Hepatic stellate cell (primary cell): ENCODE measurements around the gene ZNF789.
"Not testable (repeated sequence)": the region's sequence is repeated elsewhere in the genome, so short reads cannot be mapped to it uniquely, and the experiment has no call there.

Source experiments
- DNase-seq: peaks from one replicate; pipeline ENCODE4 v3.0.0; 2011; ENCODE audit warnings: low spot score

Gene ZNF789

DNA sequence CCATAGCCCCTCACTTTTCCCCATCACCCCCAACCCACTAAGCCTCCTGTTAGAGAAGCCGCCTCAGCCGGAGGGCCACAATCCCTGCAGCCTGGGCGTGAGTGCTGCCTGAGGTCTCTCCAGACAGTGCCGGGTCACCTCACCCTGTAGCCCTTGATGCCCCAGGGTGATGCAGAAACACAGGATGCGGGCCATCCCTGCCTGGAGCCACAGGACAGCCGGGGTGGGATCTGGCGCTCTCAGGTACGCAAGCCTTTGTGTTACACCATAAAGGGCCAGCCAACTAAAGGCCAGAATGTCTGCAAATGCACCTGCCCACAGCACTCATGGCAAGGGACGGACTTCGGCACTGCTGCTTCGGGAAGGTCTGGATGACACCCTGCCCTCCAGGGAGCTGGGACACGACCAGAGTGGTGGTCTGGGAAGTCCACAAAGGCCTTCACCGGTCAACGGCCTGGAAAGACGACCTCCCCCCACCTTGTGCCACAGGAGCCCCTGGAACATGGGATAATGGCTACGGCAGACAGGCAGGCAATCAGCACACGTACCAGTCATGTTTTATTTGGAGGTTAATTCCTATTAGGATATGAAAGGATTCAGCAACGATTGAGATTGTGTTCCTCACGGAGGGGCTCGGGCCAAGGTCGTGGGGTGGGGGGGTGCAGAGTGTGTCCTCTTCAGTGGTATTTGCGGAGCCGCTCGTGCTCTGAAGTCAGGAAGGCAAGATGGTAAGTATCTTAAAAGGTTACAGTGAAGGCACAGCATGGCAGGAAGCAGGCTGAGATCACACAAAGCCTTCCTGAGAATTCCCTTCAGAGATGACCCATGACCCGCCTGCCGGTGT, 14.8 kb upstream of the ZNF789 start:
- DNase-seq = no peak

DNA sequence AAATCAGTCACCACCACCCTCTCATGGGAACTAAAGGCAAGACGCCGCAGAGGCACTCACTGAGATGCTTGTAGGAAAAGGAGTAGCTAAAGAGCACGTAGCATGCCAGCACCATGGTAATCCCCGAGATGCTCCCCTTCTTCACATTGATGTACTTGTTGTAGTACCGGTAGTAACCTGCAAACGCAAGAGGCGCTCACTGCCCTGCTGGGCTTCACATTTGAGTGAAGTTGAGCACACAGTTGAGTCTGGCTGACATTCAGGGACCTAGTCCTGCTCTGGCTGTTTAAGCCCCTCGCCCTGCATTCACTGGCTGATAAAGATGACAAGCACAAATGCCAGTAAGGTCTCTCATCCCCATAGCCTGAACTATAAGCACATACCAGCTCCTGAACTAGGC, 13.6 kb upstream of the ZNF789 start:
- no peak for DNase-seq

DNA sequence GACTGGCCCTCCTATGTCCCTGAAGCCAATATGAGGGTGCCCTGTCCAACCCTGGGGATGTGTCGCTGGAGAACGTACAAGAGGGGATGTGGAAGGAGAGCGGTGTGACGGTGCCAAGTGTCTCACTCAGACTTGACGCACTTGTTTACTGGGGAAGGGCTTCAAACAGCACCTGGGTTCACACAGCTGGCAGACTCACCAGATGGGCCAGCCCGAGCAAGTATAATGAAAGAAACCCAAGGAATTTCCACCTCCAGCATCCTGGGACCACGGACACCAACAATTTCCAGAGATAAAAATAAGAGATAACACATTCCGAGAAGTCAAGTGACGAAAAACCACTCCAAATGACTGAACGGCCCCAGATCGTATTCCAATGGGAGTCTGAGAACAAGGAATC, 12.0 kb upstream of the ZNF789 start:
- DNase-seq = no peak

DNA sequence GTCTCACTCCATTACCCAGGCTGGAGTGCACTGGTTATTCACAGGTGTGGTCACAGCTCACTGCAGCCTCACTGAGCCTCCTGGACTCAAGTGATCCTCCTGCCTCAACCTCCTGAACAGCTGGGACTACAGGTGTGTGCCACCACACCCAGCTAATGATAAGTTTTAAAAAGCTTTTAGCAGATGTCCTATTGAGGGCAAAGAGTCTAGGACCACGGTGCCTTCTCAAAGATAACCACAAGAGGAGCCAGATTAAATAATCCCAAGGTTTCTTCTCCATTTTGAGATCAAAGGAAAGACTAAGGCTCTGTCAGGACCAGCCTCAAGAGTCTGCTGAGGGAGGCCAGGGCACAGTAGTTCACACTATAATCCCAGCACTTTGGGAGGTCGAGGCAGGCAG, 11.5 kb upstream of the ZNF789 start:
- DNase-seq = no peak

DNA sequence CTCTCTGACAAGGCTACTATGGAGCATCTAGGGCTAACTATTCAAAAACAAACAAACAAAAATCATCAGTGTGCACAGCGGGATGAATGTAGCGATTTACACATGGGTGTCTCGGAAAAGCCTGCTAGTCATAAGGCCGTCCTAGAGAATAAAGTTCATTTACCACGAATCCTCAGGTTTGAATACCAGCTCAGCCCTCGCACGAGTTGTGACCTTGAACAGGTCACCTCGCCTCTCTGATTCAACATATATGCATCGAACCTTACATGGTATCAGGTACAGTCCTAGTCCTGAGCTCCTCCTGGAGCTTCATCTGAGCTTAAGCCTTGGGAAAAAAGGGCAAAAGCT, 7.3 kb upstream of the ZNF789 start:
- DNase-seq = no peak

DNA sequence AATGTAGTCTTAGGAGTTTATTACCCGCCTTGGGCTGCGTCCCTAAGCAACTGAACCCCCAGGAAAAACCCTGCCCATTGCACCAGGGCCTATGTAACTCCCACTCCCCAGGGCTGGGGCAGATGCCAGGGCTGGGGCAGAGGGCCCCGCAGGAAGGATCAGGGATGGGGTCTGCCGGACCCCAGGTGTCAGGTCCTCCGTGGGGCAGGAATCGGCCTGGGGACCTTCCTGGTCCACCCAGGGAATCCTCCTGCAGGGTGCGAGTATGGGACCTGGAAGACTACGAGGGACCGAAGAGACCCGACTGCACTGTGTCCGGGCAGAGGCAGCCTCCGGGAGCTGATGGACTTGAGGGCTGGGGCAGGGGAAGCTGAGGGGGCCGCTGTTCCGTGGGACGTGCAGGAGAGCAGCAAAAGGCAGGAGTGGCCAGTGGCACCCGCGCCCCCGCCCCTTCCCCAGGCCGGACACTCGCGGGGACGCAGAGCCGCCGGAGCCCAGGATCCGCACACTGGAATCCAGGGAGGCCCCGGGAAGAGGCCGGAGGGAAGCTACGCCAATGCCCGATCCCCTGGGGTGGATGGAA, 4.3 kb upstream of the ZNF789 start:
- DNase-seq = no peak

DNA sequence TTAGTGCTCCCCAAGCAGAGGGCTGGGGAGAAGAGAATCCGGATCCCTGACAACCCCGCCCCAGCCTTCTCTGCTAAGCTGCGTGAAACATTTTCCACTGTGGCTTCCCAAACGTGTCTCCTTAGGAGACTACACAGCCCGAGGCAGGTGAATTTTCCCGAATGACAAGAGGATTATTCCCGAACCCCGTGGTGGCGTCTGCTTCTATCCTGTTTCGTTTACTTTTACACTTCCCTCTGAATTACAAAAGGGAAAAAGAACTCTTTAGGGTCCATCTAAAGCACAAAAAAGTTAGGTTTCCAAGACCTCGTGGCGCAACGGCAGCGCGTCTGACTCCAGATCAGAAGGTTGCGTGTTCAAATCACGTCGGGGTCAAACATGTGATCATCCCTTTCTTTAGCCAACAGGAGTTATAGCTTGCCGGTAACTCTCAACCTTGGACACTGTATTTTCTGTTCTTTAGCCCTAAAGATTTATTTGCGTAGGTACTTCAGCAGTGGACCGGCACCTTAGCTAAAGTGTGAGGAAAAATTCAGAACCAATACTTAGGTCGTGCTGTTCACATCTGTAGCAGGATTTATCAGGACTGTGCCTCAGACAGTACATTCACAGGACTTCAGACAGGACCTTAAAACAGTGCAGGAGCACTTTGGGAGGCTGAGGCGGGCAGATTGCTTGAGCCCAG, 3.2 kb upstream of the ZNF789 start:
- no peak for DNase-seq

DNA sequence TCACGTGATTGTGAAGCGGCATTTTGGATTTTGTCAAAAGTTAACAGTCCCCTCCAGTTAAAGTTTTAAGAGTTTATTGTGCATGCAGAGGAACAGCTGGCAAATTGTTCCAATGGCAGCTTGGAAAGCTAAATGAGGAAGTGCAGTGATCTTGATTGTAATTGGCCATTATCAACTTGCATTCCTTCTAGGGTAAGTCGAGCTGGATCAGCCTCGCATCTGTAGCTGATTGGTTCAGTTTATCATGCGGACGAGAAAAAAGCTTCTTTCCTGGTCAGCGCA, 566 bp downstream of the ZNF789 start:
- peak; percentile 84 for DNase-seq

DNA sequence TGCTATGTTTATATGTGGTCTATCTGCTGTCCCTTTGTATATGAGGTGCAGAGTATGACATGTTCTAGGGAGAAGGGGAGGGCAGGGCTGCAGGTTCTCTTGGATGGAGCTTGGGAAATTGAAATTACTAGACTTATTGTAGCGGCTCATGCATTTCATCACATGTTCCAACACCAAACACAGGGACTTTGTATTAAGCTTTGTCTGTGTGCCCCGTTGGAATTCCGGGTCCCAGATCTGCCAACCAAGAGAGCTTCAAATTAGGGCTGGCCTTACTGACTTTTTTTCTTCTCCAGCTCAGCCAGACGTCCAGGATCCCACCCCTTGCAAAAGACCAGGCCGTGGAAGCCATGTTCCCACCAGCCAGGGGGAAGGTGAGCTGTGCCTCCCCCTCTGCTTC, 3.4 kb downstream of the ZNF789 start:
- no peak for DNase-seq

DNA sequence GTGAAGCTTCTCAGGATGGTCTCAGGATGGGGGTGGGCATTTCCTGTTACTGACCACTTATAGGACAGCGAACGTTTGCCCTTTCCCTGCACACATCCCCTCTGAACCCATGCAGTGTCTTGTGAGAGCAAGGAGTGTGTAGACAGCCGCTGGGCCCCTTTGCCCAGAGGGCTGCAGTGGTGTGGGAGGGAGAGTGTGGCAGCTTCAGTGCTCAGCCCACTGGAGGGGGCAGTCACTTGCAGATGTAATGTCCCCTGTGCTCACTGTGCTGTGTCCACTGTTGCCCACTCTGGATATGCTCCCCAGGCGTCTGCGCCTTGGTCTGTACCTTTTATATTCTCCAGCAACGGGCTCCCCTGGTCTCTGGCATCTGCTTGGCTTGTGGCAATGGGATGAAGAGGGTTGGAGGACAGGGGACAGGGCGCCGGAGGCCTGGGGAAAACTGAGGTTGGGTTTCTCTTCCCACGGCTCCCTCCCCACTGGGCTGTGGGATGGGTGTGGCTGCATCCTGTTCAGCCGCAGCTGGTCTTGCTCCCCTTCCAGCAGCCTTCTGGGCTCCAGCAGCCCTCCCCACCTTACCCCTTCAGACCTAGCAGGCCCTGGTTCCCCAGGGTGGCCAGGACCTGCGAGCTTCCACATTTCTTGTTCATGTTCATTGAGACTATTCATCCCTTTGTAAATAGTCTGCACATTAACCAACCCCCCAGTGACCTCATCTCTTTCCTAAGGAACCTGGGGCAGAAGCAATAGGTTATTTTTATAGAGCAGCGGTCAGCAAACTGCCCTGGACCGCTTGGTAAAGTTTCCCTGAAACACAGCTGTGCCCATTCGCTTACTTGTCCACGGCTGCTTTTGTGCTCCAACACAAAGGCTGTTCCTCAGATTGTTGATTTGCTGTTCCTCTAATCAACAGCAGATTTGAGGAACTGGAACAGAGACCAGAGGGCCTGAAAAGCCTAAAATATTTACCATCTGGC, 6.1 kb downstream of the ZNF789 start:
- no peak for DNase-seq

DNA sequence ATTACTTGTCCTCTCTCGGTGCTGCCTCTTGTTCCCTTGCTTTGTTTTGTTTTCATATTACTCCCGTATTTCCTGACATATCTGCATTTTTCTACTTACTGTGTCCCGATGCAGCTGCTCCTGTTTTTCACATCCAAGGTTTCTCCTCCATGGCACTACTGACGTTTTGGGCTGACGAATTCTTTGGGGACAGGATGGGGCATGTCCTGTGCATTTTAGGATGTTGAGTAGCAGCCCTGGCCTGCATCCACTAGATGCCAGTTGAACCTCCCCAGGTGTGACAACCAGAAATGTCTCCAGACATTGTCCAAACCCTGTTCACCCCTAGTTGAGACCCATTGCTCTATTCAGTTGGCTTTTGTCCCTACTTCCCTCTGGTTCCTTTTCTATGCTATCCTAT, 12.4 kb downstream of the ZNF789 start:
- DNase-seq = no peak

DNA sequence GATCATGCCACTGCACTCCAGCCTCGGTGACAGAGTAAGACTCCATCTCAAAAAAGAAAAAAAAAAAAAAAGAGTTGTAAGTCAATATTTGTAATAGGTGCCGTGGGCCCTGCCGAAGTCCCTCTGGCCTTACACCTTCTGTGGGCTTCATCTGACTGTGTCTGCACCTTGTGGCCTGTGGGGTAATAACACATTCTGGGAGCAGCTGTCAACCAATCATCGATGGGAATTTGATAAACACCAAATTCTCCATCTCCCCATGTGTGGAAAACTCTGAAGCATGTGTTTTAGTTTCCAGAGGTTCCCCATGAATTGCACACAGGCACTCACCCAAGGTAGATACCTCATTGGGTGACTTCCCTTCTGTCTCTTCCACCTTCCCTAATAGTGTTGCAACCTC, 16.5 kb downstream of the ZNF789 start:
- no peak for DNase-seq

DNA sequence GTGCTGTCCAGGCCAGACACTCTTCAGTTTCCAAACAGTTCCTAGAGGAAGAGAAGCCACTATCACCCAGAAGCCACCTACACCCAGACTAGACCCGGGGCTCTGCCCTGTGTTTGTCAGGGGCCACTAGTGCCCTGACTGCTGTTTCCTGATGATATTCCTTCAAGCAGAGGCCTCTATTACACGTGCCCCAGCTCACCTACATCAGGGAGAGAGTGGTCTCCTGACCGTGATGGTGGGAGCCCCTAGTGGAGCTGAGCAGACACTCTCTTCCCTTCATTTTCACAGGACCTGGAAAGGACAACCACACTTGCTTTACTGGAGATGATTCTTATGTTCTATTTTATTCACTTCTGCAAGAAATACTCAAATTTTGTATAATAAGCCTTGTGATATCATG, 18.2 kb downstream of the ZNF789 start:
- DNase-seq = no peak

DNA sequence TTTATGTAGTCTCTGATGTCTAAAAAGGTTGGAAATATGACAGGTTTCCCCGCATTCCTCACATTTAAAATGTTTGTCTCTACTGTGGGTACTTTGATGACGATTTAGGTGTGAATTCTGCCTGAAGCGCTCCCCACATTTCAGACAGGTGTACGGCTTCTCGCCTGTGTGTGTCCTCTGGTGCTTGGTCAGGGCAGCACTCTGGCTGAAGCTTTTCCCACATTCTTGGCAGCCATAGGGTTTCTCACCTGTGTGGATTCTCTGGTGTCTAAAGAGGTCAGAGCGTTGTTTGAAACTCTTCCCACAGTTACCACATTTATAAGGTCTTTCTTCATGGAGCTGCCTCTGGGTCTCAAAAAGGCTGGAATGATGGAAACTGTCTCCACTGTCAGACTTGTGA, 21.1 kb downstream of the ZNF789 start:
- DNase-seq = no peak

DNA sequence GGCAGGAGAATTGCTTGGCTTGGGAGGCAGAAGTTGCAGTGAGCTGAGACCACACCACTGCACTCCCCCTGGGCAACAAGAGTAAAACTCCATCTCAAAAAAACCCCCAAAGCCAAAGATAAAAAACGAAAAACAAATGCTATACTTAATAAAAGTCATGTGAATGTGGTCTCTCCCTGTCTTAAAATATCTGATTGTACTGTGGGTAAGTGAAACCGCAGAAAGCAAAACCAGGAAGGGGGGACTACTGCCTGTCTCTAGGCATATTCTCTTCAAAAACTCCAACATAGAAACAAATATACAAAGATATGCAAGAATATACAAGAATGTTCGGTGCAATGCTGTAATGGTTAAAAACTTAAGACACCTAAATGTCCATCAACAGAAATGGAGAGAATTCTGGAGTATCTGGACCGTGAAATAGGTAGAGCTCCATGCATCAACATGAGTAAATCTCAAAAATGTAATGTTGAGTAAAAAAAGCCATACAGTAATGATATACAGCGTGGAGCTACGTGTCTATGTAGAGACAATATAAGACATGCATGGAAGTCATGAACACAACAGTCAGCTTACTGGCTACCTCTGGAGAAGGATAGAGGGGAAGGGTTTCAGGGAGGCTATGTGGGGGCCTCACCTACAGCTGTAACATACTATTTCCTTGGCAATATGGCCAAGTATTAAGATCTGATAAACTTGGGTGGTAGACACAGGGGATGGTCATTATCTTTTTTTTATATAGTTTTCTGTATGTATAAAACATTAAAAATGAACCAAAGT, 25.3 kb downstream of the ZNF789 start:
- no peak for DNase-seq

DNA sequence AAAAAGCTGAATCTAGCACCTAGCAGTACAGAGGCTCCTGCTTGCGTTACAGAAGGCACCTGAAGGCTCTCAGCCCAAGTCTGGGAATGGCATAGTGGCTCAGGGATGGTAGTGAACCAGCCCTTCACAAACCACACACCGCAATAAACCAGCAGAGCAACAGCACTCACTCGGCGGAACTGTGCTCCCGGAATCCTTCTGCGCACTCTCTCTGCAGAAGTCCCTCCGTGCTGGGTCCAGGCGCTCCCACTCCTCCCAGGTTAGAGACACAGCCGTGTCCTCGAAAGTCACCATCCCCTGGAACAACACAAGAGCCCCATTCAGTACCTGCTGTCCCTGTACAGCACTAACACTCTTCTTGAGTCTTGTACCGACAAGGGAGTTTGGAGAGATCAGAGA, 25.9 kb downstream of the ZNF789 start:
- no peak for DNase-seq

DNA sequence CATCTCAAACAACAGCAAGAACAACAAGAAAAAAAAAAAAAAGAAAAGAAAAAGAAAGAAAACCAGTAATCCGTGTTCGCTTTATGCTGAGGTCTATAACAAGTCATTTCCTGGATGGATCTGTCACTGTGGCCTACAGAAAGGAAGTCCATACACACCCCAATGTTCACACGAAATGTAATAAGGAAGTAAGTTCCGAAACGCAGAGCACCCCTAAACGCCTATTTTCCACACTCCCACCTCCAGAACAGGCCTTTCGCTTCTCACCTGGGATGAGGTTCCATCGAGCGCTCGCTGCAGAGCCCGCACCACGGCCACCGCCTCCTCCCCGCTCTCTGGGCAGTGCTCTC, 26.7 kb downstream of the ZNF789 start:
- DNase-seq = peak; percentile 24

DNA sequence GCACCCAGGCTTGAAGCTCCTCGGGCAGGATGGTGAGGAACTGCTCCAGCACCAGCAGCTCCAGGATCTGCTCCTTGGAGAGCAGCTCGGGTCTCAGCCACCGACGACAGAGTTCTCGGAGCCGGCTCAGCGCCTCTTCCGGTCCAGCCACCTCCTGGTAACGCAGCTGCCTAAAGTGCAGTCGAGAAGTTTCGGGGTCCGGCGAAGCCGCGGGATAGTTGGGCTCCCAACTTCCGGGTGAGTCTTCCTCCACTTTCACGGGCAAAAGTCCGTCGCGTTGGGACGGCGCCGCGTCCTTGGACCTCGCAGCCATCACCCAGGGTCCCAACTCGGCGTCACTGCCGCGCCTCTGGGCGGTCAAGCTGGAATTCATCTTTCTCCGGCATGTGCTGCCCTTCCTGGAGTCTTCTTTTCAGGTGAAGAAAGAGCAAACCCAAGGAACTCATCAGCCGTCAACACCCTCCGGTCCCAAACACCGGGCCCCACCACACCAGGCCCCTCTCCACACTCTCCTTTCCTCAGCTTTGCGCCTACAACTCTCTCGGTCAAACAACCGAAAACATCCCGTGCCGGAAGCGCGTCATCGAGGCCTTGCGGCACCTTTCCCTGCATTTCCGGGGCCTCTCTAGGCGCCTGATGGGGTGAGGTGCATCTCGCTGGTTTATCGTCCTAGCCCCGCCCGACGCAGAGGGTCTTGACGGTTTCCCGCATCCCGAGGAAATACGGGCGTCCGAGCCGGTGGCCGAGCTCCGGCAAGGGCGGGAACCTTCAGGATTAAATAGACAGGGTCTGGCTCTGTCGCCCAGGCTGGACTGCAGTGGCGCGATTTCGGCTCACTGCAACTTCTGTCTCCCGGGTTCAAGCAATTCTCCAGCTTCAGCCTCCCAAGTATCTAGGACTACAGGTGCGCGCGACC, 27.3 kb downstream of the ZNF789 start, which contains the start of gene ZNF394:
Gene ZNF394 (minus strand): TSS at position 561 of the 916 bp plus-strand sequence. CDS start 188 bp downstream, at position 373.
- peak; percentile 93 for DNase-seq

DNA sequence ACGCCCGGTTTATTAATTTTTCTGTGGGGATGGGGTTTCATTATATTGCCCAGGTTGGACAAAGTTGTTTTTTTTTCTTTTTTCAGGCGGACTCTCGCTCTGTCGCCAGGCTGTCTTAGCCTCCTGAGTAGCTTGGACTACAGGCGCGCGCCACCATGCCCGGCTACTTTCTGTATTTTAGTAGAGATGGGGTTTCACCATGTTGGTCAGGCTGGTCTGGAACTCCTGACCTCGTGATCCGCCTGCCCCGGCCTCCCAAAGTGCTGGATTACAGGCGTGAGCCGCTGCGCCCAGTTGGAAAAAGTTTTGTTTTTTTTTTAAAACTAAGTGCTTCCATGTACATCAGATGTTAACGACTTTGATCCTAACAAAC, 27.9 kb downstream of the ZNF789 start:
- DNase-seq = no peak

DNA sequence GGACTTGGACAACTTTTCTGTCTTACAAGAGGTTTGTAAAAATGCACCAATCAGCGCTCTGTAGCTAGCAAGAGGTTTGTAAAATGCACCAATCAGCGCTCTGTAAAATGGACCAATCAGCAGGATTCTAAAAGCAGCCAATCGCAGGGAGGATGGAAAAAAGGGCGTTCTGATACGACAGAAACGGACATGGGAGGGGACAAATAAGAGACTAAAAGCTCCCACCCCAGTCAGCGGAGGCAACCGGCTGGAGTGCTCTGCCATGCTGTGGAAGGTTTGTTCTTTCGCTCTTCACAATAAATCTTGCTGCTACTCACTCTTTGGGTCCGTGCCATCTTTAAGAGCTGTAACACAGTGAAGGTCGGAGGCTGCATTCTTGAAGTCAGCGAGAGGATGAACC, 28.5 kb downstream of the ZNF789 start:
- not testable (repeated sequence) for DNase-seq

DNA sequence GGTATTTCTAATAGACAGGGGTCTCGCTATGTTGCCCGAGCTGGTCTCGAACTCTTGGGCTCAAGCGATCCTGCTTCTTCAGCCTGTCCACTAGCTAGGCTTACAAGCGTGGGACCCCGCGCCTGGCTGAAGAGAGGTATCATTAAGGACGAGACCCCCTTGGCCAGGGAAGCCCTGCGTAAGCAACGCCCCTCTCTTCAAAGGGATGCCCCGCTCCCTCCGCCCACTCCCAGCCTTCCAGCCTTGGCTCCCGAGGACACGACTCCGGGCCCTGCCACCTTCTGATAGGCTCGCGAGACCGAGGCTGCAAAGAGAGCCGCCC, 31.6 kb downstream of the ZNF789 start:
- no peak for DNase-seq
